Measurements from ENCODE around the gene ARRDC5.
"Not testable (repeated sequence)": the region's sequence is repeated elsewhere in the genome, so short reads cannot be mapped to it uniquely, and the experiment has no call there.

Gene ARRDC5

DNA sequence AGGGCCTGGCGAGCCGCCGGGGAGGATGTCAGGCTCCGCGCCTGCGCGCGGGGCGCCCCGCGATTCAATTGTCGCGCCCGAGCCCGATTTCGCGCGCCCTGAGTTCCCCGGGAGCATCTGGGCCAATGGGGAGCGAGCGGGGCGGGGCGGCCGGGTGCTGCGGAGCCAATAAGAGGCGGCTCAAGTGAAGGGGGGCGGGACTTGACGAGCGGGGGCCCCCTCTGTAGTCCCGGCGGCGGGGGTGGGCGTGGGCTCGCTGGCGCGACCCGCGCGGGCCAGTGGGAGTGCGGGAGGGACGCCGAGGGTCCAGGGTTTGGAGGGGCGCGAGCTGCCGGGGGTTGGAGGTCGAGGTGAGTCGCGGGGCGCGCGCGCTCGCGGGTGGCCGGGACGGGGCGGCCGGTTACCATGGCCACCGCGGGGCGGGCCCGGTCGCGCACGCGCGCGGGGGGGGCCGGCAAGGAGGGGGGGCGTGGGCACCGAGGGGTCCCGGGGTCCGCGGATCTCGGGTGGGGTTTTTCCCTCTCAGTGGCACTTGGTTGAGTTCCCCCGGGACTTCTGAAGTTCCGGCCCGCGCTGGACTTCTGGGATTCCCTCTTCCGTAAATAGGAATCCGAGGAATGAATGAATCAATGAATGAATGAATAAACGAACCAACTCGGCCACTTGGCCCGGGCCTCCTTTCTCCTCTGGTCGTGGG lies 7.3 kb upstream of the ARRDC5 start:
- DNase-seq, result peak; percentile 39 to 92

DNA sequence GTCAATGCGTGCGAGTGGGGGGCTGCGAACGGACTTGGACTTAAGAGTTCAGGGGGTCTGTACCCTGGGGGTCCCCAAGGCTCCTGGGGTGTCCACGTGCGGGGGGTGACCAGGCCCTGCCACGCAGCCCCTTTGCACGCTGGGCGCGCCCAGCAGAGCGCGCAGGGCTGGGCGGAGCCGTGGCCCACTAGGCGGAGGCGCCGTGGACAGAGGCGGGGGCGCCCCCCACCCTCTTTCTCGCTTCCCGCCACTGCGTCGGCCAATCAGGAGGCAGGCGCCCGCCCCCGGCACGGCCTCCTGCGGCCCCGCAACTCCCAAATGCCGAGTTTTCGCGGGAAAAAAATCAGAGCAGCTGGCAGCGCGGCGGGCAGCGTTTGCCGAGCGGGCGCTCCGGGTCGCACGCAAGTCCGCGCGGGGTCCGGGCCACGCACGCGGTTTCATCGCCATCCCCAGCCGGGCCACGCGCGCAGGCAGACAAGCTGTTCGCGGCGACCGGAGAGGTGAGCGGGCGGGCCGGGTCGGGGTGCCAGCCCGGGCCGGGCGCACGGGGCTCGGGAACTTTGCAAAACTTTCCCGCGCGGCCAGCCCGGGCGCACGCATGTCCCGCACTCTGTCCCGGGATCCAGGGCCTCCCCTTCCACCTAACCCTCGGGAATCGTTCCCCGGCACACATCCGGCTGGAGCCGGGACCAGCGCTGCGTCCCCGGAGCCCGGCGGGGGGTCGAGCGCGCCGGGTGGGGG lies 6.6 kb upstream of the ARRDC5 start, which contains the start of gene UHRF1:
Gene UHRF1 (plus strand): TSS at position 346 of the 741 bp plus-strand sequence. CDS start 1,385 bp downstream, outside the sequence.
- DNase-seq, result peak in 1 of 2 experiments; percentile 60

DNA sequence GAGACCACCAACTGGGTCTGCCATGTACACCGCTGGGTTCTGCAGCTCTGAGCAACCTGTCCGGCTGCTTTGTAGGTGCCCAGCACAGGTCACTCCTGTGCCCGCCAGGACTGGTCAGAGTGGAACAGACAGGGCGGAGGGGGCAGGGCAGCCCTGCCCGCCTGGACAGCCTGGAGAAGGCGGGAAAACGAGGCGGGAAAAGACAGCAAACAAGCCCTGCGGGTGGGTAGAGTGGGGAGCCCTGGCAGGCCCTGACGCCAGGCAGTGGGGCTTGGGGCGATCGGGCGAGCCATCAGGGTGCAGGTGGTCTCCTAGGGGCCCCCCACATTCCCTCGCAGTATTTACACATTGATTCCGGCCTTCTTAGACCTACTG lies 6.1 kb upstream of the ARRDC5 start:
- DNase-seq, result peak in 1 of 2 experiments; percentile 4

DNA sequence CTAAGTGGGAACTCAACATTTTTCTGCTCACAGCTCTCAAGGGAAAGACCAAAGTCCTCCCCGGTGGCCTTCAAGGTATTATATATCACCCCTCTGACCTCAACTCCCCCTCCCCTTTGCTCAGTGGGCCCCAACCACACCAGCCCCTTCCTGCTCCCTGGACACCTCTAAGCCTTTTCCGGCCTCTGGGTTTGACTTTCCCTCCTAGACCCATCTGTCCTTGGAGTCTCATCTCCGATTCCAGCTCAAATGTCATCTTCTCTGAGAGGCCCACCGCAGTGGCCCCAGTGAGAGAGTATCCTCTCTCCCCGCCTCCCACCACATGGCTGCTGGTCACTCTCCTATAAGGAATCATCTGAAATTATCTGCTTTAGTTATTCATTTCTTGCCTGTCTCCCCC lies 5.7 kb upstream of the ARRDC5 start:
- DNase-seq, result no peak

DNA sequence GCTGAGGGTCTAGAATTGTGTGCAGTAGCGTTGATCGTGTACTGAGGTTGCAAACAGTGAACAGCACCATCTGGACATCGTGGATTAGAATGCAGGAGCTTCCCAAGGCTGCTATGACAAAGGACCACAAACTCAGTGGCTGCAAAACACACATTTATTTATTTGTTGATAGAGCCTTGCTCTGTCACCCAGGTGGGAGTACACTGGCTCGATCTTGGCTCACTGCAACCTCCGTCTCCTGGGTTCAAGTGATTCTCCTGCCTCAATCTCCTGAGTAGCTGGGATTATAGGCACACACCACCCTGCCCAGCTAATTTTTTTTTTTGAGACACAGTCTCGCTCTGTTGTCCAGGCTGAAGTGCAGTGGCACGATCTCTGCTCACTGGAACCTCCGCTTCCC lies 4.3 kb upstream of the ARRDC5 start:
- DNase-seq, result no peak

DNA sequence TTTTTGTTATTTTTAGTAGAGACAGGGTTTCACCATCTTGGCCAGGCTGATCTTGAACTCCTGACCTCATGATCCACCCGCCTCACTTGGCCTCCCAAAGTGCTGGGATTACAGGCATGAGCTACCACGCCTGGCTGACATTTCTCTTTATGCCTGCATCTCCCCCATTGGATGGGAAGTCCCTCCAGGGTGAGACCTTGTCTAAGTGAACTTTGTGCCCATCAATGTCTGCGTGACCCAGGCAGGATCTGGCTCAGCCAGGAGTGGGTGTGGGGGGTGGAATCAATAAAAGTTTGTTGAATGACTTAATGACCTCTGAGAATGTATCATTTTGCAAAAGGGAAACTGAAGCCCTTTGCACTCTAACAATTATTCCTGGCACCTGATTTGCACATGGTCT lies 1.8 kb upstream of the ARRDC5 start:
- no peak for DNase-seq

DNA sequence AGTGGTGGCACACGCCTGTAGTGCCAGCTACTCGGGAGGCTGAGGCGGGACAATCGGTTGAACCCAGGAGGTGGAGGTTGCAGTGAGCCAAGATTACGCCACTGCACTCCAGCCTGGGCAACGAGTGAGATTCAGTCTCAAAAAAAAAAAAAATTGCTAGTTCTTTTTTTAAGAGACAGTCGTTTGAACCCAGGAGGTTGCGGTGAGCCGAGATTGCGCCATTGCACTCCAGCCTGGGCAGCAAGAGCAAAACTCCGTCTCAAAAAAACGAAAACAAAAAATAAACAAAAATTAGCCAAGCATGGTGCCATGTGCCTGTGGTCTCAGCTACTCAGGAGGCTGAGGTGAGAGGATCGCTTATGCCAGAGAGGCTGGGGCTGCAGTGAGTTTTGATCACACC lies 1.8 kb downstream of the ARRDC5 start:
- not testable (repeated sequence) for DNase-seq

DNA sequence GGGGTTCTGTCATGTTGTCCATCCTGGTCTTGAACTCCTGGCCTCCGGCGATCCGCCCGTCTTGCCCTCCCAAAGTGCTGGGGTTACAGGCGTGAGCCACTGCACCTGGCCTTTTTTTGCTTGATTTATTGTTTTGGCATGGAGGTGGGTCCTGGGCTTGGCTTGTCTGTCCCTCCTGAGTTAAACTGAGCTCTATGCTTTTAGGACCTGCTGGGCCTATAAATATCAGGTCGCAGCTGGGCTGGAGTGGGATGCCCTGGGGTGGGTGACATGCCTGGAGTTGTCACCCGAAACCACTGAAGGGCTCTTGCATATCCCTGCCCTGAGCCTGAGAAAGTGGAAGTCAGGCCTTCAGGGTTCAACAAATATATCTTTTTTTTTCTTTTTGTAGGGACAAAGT lies 5.5 kb downstream of the ARRDC5 start:
- DNase-seq, result no peak

DNA sequence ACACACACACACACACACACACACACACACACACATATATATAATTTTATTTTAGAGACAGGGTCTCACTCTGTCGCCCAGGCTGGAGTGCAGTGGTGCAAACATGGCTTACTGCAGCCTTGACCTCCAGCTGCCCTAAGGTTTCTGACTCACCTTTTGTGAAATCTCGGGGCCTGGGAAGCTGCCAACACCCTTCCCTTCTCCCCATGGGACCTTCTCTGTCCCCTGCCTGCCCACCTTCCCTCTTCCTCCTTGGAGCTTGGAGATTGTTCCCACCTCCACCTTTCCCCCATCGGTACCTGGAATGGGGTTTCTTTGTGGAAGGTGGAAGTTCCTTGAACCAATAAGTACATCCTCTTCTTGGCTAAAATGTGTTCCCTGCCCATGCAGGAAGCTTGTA lies 6.3 kb downstream of the ARRDC5 start:
- no peak for DNase-seq

DNA sequence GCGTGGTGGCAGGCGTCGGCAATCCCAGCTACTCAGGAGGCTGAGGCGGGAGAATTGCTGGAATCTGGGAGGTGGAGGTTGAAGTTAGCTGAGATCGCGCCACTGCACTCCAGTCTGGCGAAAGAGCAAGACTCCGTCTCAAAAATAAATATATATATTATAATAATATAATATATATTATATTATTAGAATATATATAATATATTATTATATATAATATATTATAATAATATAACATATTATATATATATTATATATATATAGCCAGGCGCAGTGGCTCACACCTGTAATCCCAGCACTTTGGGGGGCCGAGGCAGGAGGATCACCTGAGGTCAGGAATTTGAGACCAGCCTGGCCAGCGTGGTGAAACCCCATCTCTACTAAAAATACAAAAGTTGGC lies 9.7 kb downstream of the ARRDC5 start:
- DNase-seq, result not testable (repeated sequence)

DNA sequence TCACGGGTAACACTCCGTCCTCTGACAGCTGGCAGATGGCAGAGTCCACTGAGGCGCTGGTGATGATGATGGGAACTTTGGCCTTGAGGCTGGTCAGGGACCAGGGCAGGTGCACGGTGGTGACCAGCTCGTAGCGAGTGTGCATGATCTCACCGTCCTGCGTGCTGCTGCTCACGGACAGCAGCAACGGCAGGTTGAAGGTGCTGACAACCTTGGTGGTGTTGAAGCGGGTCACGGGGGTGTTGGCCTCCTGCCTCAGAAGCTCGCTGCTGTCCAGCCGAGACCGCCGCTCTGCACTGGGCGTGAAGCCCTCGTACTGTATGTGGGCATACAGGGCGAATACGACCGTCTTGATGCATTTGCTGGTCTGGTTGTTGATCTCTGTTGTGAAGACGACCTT lies 11.6 kb downstream of the ARRDC5 start:
- DNase-seq, result no peak

DNA sequence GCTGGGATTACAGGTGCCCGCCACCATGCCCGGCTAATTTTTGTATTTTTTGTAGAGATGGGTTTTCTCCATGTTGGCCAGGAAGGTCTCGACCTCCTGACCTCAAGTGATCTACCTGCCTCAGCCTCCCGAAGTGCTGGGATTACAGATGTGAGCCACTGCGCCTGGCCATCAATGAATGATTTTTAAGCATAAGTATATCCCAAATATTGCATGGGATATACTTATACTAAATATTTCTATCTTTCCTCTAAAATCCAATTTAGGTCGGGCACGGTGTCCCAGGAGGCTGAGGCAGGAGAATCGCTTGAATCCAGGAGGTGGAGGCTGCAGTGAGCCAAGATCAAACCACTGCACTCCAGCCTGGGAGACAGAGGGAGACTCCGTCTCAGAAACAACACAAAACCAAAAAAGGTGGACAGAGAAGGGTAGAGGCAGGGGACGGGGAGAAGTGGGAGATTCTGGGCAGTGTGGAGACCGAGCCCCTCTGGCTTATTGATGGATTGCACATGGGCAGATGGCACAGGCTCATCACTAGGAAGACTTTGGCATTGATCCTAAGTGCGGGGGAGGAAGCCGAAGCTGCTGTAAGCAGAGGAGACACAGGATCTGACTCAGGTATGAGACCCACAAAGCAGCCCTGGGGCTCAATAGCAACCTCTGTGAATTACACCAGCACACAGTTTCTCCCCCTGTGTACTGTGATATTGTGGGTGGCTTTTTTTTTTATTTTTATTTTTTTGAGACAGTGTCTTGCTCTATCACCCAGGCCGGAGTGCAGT lies 13.5 kb downstream of the ARRDC5 start:
- DNase-seq, result no peak

DNA sequence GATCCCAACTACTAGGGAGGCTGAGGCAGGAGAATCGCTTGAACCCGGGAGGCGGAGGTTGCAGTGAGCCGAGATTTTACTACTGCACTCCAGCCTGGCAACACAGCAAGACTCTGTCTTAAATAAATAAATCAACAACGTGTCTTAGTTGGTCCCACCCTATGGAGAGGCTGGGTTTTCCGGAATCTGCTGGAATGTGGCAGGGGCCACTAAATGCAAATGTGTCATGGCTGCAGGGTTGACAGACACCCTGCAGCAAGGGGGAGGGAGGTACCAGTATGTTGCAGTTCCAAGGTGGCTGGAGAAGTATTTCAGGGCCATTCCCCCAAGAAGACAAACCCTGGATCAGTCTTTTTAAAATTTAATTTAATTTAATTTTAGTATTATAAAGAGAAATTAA lies 14.9 kb downstream of the ARRDC5 start:
- not testable (repeated sequence) for DNase-seq

DNA sequence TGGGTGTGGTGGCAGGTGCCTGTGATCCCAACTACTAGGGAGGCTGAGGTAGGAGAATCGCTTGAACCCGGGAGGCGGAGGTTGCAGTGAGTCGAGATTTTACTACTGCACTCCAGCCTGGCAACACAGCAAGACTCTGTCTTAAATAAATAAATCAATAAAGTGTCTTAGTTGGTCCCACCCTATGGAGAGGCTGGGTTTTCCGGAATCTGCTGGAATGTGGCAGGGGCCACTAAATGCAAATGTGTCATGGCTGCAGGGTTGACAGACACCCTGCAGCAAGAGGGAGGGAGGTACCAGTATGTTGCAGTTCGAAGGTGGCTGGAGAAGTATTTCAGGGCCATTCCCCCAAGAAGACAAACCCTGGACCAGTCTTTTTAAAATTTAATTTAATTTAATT lies 17.7 kb downstream of the ARRDC5 start:
- DNase-seq, result not testable (repeated sequence)

DNA sequence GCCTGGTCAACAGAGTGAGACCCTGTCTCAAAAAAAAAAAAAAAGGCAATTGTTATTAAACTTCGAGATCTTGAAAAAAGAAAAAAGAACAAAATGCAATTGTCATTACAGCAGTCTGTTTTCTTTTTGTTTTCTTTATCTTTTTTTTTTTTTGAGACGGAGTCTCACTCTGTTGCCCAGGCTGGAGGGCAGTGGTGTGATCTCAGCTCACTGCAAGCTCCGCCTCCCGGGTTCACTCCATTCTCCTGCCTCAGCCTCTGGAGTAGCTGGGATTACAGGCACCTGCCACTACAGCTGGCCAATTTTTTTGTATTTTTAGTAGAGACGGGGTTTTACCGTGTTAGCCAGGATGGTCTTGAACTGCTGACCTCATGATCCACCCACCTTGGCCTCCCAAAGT lies 19.8 kb downstream of the ARRDC5 start:
- DNase-seq, result not testable (repeated sequence)

DNA sequence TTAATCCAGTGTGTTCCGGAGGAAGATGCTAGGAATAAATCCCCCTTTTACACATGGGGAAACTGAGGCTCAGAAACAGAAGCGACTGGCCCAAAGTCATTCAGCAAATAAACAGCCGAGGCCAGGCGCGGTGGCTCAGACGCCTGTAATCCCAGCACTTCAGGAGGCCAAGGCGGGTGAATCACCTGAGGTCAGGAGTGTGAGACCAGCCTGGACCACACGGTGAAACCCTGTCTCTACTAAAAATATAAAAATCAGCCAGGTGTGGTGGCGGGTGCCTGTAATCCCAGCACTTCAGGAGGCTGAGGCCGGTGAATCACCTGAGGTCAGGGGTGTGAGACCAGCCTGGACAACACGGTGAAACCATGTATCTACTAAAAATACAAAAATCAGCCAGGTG lies 23.7 kb downstream of the ARRDC5 start:
- DNase-seq, result no peak

DNA sequence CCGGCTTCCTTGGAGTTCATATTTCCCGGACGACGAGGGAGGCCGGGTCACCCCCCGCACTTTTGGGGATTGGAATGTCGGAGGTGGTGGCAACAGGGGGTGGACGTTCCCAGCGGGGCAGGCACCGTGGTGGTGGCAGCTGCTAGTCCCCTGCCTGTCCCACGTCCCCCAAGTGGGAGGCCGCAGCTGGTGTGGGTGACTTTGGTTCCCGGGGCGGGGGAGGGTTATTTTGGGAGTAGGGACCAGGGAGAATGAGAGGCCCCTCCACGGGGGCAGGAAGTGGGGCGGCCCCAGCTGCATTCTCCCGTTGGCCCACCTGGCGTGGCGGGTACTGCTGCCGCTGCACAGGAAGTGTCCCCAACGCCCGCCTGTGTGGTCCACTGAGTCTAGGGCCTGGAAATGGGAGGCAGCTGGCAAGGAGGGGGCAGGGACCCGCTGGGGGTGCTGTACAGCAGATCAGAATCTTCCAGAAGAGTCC lies 24.2 kb downstream of the ARRDC5 start:
- no peak for DNase-seq

DNA sequence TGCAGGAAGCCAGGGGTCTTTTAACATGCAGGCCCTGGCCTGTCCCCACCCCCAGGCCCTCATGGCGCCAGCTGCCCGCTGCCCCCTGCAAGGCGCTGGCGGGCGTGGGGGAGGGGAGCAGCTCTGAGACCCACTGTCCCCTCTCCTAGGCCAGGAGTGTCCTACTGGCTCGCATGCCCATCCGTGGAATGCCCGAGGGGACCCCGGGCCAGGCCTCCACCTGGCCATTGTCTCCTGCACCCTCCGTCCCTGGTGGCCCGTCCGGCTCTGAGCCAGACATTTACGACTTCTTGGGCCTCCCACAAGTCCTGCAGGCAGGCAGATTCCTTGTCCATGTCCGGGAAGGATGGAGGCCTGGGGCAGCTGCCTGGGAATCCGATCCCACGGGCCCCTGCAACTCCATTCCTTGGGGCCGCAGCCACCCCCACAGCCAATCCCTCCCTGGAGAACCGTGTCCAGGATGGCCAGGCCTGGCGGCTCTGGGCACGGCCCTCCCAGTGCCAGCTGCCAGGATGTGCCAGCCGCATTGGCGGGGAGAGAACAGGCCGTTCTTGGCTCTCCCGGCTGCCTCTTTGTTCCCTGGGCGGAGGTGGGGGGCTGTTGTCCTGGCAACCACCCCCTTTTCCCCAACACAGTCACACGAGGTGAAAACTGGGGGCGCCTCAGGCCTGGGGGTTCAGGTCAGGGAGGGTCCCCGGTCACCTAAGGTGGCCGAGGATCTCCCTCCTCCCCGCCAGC lies 24.8 kb downstream of the ARRDC5 start:
- no peak for DNase-seq

DNA sequence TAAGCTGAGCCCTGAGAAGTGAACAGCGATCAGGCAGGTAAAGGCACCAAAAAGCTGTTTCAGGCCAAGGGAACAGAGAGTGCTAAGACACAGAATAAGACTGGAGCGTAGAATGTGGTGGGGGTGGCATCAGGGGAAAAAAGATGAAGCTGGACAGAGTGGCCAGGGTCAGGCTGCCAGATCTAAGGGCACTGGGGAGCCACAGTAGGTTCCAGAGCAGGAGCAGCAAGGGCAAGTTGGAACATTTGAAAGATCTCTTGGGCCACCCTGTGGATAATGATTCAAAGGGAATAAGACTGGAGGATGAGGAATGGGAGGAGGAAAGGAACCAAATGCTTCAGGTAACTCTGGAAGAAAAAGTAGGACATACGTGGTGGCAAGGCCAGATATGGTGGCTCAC lies 28.8 kb downstream of the ARRDC5 start:
- no peak for DNase-seq

DNA sequence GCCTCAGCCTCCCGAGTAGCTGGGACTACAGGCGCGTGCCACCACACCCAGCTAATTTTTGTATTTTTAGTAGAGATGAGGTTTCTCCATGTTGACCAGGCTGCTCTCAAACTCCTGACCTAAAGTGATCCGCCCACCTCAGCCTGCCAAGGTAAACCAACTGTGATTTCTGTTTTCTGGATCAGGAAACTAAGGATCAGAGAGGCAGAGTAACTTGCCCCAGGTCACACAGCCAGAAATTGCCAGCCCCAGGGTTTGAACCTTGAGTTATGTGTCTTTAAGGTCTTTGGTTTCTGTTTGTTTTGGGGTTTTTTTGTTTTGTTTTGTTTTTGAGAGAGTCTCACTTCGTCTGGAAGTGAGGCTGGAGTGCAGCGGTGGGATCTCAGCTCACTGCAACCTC lies 31.0 kb downstream of the ARRDC5 start:
- no peak for DNase-seq

DNA sequence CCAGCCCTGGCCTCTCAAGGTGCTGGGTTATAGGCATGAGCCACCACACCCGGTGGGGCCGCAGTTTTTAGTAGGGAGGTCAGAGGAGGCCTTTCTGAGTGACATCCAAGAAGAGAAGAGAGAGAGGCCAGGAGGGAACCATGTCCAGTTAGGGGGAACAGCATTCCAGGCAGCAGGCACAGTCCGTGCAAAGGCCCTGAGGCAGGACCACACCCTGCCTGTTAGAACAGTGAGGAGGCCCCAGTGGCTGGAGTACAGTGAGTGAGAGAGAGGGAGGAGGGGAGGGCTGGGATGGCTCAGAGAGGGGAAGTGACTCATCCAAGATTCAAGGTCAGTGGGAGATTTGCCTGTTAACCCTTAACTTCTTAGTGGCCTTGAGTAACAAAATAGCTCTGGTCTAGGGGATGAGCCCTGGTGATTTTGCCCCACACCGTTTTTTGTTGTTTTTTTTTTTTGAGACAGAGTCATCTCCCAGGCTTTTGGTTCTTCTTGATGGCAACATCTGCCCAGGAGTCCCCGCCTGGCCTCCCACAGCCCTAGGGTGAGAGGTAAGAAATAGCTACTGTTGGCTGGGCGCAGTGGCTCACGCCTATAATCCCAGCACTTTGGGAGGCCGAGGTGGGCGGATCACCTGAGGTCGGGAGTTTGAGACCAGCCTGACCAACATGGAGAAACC lies 32.5 kb downstream of the ARRDC5 start:
- no peak for DNase-seq

DNA sequence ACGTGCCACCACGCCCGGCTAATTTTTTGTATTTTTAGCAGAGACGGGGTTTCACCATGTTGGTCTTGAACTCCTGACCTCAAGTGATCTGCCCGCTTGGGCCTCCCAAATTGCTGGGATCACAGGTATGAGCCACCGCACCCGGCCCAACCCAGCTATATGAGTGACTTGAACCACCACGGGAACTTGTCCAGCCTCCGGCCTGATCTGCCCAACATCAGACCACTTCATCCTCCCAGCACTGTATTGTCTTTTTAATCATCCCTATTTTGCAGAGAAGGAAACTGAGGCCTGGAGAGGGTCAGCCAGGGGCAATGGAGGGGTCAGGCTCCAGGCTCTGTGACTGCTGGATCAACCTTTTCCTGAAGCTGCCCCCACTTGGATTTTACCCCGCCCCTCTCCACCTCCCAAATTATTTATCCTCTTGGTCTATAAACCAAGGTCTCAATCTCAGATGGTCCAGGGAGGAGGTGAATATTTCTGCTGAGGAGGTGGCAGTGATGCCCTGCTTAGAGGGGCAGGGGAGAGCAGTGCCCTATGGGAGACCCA lies 34.3 kb downstream of the ARRDC5 start:
- DNase-seq, result no peak
